ENCODE results near the gene ASZ1. TPM values are rescaled to one million over a fixed set of nuclear protein-coding genes. Genes with fewer than 3 reads are reported as not detected.
A peak's percentile ranks its signal among the peaks of the same experiment; 100 is the strongest.

Gene ASZ1
- total RNA-seq, 1 donor from 2014 or later = not detected

- Histone ChIP-seq H3K36me3 (ENCODE audit: insufficient read depth, low read length) (no peaks in the 10 kb centered on the region), H3K9ac (ENCODE audit: low read length) (no peak overlapping the region), H3K27me3 (ENCODE audit: insufficient read depth, low read length) (no peaks in the 10 kb centered on the region), H3K79me2 (ENCODE audit: insufficient read depth, low read length) (no peaks in the 10 kb centered on the region), H2AFZ (ENCODE audit: low read depth, low read length) (no peak overlapping the region), H3K27ac (ENCODE audit: low read depth, low read length) (no peak overlapping the region), H3K4me2 (ENCODE audit: low read length) (no peak overlapping the region), H3K9me3 (ENCODE audit: insufficient read depth, low read depth, low read length) (no peaks in the 10 kb centered on the region), H3K4me1 (ENCODE audit: insufficient read depth, low read length) (no peaks in the 10 kb centered on the region), H4K20me1 (ENCODE audit: insufficient read depth, low read length) (no peaks in the 10 kb centered on the region), H3K4me3 (ENCODE audit: insufficient read depth, low read depth, low read length) (no peak overlapping the region)
- no peak for TF ChIP-seq EZH2 (IDR thresholded peaks at IDR 0.05; ENCODE audit: insufficient read depth, low read length)
- TF ChIP-seq CTCF (IDR thresholded peaks at IDR 0.05; ENCODE audit: insufficient read depth, low read depth, low read length) = no peak
- Mint-ChIP-seq H3K36me3 (ENCODE audit: low read depth, unreplicated experiment) (no peaks in the 10 kb centered on the region), H3K27me3 (ENCODE audit: low read depth, unreplicated experiment) (no peaks in the 10 kb centered on the region), H3K4me1 (ENCODE audit: low read depth, unreplicated experiment) (no peaks in the 10 kb centered on the region), H3K4me3 (ENCODE audit: unreplicated experiment) (no peak overlapping the region), H3K9me3 (ENCODE audit: unreplicated experiment) (peaks cover 2% of the 10 kb centered on the region), H3K27ac (ENCODE audit: unreplicated experiment) (no peak overlapping the region)
- no peak for FAIRE-seq
- no peak for DNase-seq (ENCODE audit: low read depth)
Observed at GRCh38 chr7:117459735-117460134, 32.4 kb upstream of the ASZ1 start.

GRCh38 chr7:117458977-117459583 is 31.8 kb upstream of the ASZ1 start:
- no peak for FAIRE-seq

More at GRCh38 chr7:117458977-117459583, 31.8 kb upstream of the ASZ1 start:
- no peaks in the 10 kb centered on the region for H3K36me3 ChIP-seq (ENCODE audit: insufficient read depth, low read length)
- Mint-ChIP-seq H3K4me3 (ENCODE audit: unreplicated experiment) (no peak overlapping the region), H3K27me3 (ENCODE audit: low read depth, unreplicated experiment) (no peaks in the 10 kb centered on the region), H3K4me1 (ENCODE audit: low read depth, unreplicated experiment) (no peaks in the 10 kb centered on the region), H3K27ac (ENCODE audit: unreplicated experiment) (no peak overlapping the region), H3K9me3 (ENCODE audit: unreplicated experiment) (peaks cover 2% of the 10 kb centered on the region), H3K36me3 (ENCODE audit: low read depth, unreplicated experiment) (no peaks in the 10 kb centered on the region)
- no peak overlapping the region for H3K4me2 ChIP-seq (ENCODE audit: low read length)
- no peak overlapping the region for H2AFZ ChIP-seq (ENCODE audit: low read depth, low read length)
- H4K20me1 ChIP-seq (ENCODE audit: insufficient read depth, low read length) = no peaks in the 10 kb centered on the region
- DNase-seq (ENCODE audit: low read depth) = peak; percentile 17
- H3K4me1 ChIP-seq (ENCODE audit: insufficient read depth, low read length) = no peaks in the 10 kb centered on the region
- no peak overlapping the region for H3K9ac ChIP-seq (ENCODE audit: low read length)
- H3K27me3 ChIP-seq (ENCODE audit: insufficient read depth, low read length) = no peaks in the 10 kb centered on the region
- no peak for TF ChIP-seq EZH2 (IDR thresholded peaks at IDR 0.05; ENCODE audit: insufficient read depth, low read length)
- peak; percentile 40 for TF ChIP-seq CTCF (IDR thresholded peaks at IDR 0.05; ENCODE audit: insufficient read depth, low read depth, low read length)
- no peaks in the 10 kb centered on the region for H3K79me2 ChIP-seq (ENCODE audit: insufficient read depth, low read length)
- H3K4me3 ChIP-seq (ENCODE audit: insufficient read depth, low read depth, low read length) = no peak overlapping the region
- H3K9me3 ChIP-seq (ENCODE audit: insufficient read depth, low read depth, low read length) = no peaks in the 10 kb centered on the region
- no peak overlapping the region for H3K27ac ChIP-seq (ENCODE audit: low read depth, low read length)
